ELF-1 (cell line): ENCODE results near the gene YPEL5.
A peak's percentile ranks its signal among the peaks of the same experiment; 100 is the strongest.

Experiments used
- DNase-seq: peaks from one replicate; pipeline ENCODE4 v3.0.0-alpha.2; 2016; ENCODE audit warnings: low read depth, low spot score

The YPEL5 gene

DNA sequence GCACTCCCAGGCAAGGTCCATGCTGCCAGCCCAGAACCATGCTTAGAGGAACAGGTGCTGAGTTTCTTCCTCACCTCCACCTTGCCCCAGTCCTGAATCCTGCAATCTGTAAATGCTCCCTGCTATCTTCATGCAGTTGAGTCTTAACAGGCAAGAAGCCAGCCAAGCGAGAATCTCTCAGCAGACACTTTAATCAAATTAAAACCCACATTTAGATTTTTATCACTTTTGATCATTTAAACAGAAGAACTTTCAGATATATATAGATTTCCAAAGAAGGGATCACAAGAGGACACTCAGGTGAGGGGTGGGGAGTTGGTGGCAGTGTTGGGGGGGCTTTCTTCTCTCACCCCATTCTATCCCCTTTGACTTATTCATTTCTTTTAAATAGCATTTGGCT lies 58.6 kb downstream of the YPEL5 start:
- no peak for DNase-seq

DNA sequence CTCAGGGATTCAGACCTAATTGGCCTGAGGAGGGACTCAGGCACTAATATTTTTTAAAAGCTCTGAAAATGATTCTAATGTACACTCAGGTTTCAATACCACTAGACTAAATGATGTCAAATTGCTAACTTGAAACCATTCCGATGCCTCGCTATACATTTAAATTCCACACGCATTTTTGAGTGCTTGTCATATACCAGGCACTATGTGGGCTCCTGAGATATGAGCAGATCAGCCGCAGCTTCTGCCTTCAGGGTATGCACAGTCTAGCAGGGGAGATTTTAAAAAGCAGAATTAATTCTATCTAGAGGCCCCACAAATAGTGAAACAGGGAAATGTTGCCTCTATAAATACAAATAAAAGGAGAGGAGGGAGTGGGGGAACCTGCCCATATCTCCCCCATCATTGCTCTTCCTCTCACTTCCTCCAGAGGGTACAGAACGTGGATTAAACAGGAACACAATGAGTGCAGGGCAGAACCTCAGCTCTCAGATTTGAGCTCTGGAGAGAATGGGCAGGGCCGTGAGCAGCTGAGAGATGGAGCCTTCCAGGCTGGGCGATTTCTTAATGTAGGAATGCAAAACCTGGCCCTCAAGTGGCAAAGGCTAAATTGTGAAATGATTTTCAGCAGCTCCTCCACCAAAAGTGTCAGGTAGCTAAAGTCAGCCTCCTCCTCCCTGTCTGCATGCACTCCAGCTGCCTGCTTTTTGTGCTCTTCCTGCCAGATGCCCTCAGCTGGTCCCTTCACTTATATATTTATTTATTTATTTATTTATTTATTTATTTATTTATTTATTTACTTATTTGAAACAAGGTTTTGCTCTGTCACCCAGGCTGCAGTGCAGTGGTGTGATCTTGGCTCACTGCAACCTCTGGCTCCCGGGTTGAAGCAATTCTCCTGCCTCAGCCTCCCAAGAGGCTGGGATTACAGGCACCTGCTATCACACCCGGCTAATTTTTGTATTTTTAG lies 59.9 kb downstream of the YPEL5 start:
- no peak for DNase-seq

GRCh38 chr2:30208453-30208852 lies 61.6 kb downstream of the YPEL5 start:
- peak; percentile 88 for DNase-seq

DNA sequence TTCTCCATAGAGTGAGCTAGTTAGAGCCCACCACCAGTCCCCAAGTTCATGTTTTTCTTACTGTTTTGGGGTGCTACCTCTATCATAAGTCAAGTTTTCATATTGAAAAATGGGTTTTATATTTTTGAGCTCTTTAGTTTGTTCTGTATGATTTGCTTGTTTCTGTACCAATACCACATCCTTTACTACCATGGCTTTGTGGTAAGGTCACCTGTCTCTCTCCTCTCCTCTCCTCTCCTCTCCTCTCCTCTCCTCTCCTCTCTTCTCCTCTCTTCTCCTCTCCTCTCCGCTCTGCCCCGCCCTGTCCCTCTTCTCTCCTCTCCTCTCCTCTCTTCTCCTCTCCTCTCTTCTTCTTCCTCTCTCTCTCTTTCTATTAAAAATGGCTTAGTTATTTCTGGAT lies 62.4 kb downstream of the YPEL5 start:
- no peak for DNase-seq
